GM23248 (cell line): ENCODE data around the gene CD59. TPM values are rescaled to one million over a fixed set of nuclear protein-coding genes. Genes with fewer than 3 reads are reported as not detected.

Source experiments
- DNase-seq: peaks from one replicate; pipeline ENCODE4 v3.0.0-alpha.2; 2015
- H2AFZ ChIP-seq: fragments of 200-600 bp; sonication (generic); 2 replicates; pipeline ENCODE4 v1.6.1; 2016; ENCODE audit warnings: antibody characterized with exemption
- H3F3A ChIP-seq: fragments of 200-600 bp; sonication (generic); 2 replicates; pipeline ENCODE4 v1.6.1; 2016; ENCODE audit warnings: mild to moderate bottlenecking, antibody characterized with exemption, mixed run types; ENCODE audit not compliant: insufficient read depth
- H3K27ac ChIP-seq: fragments of 200-600 bp; sonication (generic); 2 replicates; pipeline ENCODE4 v1.5.1; 2016; ENCODE audit warnings: mild to moderate bottlenecking
- H3K27me3 ChIP-seq: fragments of 200-600 bp; sonication (generic); replicated peaks from 2 replicates; pipeline ENCODE4 v1.6.1; 2016; ENCODE audit warnings: mild to moderate bottlenecking; ENCODE audit not compliant: insufficient read depth
- H3K36me3 ChIP-seq: fragments of 200-600 bp; sonication (generic); 2 replicates; pipeline ENCODE4 v1.6.1; 2016; ENCODE audit warnings: low read depth, mild to moderate bottlenecking
- H3K4me1 ChIP-seq: fragments of 200-600 bp; sonication (generic); 2 replicates; pipeline ENCODE4 v1.6.1; 2016; ENCODE audit warnings: mild to moderate bottlenecking; ENCODE audit not compliant: insufficient read depth
- H3K4me2 ChIP-seq: fragments of 200-600 bp; sonication (generic); one replicate; pipeline ENCODE4 v1.6.1; 2016; ENCODE audit warnings: mild to moderate bottlenecking; ENCODE audit not compliant: unreplicated experiment
- H3K4me3 ChIP-seq: fragments of 200-600 bp; sonication (generic); 2 replicates; pipeline ENCODE4 v1.5.1; 2016; ENCODE audit warnings: mild to moderate bottlenecking
- H3K79me2 ChIP-seq: fragments of 200-600 bp; sonication (generic); 2 replicates; pipeline ENCODE4 v1.6.1; 2016; ENCODE audit warnings: mild to moderate bottlenecking; ENCODE audit not compliant: insufficient read depth
- H3K9ac ChIP-seq: fragments of 200-600 bp; sonication (generic); 2 replicates; pipeline ENCODE4 v1.6.1; 2016; ENCODE audit warnings: mild to moderate bottlenecking
- H3K9me2 ChIP-seq: fragments of 200-600 bp; sonication (generic); 2 replicates; pipeline ENCODE4 v1.6.1; 2016; ENCODE audit warnings: mixed run types, mild to moderate bottlenecking, moderate library complexity; ENCODE audit not compliant: insufficient read depth
- H3K9me3 ChIP-seq: fragments of 200-600 bp; sonication (generic); one replicate; pipeline ENCODE4 v1.6.1; 2017; ENCODE audit warnings: low read depth
- H4K20me1 ChIP-seq: fragments of 200-600 bp; sonication (generic); 2 replicates; pipeline ENCODE4 v1.6.0; 2016; ENCODE audit not compliant: insufficient read depth
- EZH2 ChIP-seq: fragments of 200-600 bp; sonication (generic); IDR thresholded peaks from 2 replicates; pipeline ENCODE4 v1.6.1; 2018; ENCODE audit warnings: antibody characterized with exemption, mild to moderate bottlenecking; ENCODE audit not compliant: insufficient read depth, poor library complexity, severe bottlenecking
- EZH2phosphoT487 ChIP-seq: fragments of 200-600 bp; sonication (generic); IDR thresholded peaks from 2 replicates; pipeline ENCODE4 v1.6.1; 2018; ENCODE audit warnings: antibody characterized with exemption, moderate library complexity, mild to moderate bottlenecking, low read depth; ENCODE audit not compliant: insufficient read depth
- WGBS, 2 experiments: methylation state at CpG; one replicate each; pipeline ENCODE4 v1.1.6; 2015 to 2017; ENCODE audit warnings: low lambda C conversion rate in 2 of 2, low coverage in 1 of 2; ENCODE audit errors: missing lambda C conversion rate in 2 of 2; 5-methylcytosine and 5-hydroxymethylcytosine counted together
- in situ Hi-C: fragments of 300-500 bp; cut with MboI; formaldehyde crosslinking; loops from 2 replicates; pipeline ENCODE4 v1.15.0; 2020
- polyA plus RNA-seq: library from polyadenylated mRNA; unstranded; fragments of >200 nt; fragmentation: Nextera tagmentation; extraction: Ambion mirVana; gene quantifications from 2 replicates; pipeline ENCODE4 v1.2.1, GENCODE V29; 2016
- total RNA-seq: library from RNA; depleted of rRNA; stranded (reverse); fragments of >200 nt; shearing (Covaris generic); gene quantifications from 2 replicates; pipeline ENCODE4 v1.2.3, GENCODE V29; 2014

Gene CD59
- total and polyA plus RNA-seq, 2 experiments from 2014 or later = 1,314 to 2,015 TPM

DNA sequence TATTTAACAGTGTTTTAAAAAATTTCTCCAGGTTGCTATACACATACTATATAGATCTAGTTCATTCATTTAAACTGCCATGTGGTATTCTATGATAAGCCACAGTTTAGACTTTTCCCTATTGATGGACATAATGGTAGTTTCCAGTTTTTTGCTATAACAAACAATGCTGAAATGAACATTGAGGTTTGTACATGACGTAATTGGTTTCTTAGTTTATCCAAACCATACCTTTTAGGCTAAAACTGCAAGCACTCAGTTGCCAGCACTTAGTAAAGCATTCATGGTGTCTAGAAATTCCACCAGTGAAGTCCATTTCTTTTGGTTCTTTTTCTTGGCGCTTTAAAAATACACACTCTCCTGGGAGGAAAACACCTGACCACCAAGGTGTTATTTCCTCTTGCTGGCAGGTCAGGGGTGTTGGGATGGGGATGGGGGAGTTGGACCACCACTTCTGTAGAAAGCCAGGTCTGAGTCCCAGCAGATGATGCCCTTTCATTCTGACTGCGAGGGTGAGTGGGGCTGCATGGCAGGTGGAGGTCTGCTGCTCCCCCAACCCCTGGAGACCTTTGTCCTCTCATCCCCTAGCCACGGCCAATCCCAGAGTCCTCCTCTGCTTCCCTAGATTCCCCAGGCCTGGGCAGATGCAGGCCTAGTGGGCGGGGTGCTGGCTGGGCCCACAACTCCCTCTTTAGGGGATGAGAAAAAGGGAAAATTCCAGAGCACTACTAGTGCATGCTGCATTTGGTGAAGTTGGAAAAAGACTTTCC, 76.7 kb downstream of the CD59 start:
- in situ Hi-C loops = no loop called here
- Histone ChIP-seq H2AFZ (no peak overlapping the region), H3K4me3 (no peak overlapping the region), H3F3A (peaks cover 10% of the 10 kb centered on the region; the same call in 1 of the 2 replicates), H3K36me3 (peaks cover 8% of the 10 kb centered on the region; the same call in 1 of the 2 replicates), H3K4me2 (no peak overlapping the region), H3K4me1 (no peaks in the 10 kb centered on the region), H3K9me3 (no peaks in the 10 kb centered on the region), H3K9me2 (no peaks in the 10 kb centered on the region), H4K20me1 (no peaks in the 10 kb centered on the region), H3K9ac (no peak overlapping the region), H3K27me3 (no peaks in the 10 kb centered on the region), H3K27ac (no peak overlapping the region), H3K79me2 (no peaks in the 10 kb centered on the region)
- TF ChIP-seq EZH2 (no peak), EZH2phosphoT487 (no peak)
- DNase-seq = no peak
- WGBS, 2 experiments = 89 to 93% methylated on average over 5 of the region's 5 CpGs

DNA sequence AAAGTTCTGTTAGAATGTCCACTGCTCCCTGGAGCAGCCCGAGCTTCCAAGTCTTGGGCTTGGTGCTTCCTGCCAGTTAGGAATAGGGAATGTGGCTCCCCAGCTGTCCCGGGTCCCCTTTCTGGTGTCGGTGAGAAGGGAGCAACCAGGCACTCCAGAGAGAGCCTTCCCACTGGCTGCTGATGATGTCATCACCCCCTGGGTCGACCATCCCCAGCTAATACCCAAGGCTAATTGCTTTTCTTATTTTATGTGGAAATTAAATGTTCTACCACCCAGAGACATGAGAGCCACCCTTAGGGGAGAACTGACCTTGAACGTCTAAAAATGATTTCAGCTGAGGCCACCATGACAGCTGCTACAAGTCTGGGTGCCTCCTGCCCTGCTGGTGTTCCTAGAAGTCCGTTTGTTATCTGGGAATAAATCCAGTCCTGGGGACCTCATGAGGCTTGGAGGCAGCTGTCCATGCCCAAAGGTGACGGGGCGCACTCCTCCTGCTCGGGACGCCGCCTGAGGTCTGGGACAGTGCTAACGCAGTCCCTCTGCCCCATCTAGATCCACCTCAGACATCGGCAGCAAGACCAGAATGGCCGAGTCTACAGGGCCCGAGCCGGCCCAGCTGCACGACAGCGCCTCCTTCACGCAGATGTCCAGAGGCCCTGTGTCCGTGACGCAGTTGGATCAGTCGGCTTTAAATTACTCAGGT, 77.9 kb downstream of the CD59 start:
- H3K9ac ChIP-seq = no peak overlapping the region
- no peaks in the 10 kb centered on the region for H4K20me1 ChIP-seq
- peaks cover 10% of the 10 kb centered on the region; the same call in 1 of the 2 replicates for H3F3A ChIP-seq
- H3K27me3 ChIP-seq = no peaks in the 10 kb centered on the region
- H3K4me1 ChIP-seq = no peaks in the 10 kb centered on the region
- no peak overlapping the region for H3K4me3 ChIP-seq
- H3K9me3 ChIP-seq = no peaks in the 10 kb centered on the region
- H3K4me2 ChIP-seq = no peak overlapping the region
- no peaks in the 10 kb centered on the region for H3K9me2 ChIP-seq
- H3K27ac ChIP-seq = no peak overlapping the region
- TF ChIP-seq EZH2 = no peak
- no peak for TF ChIP-seq EZH2phosphoT487
- WGBS, 2 experiments = 90% methylated on average over 20 to 22 of the region's 22 CpGs
- peaks cover 8% of the 10 kb centered on the region; the same call in 1 of the 2 replicates for H3K36me3 ChIP-seq
- in situ Hi-C loops = no loop called here
- H2AFZ ChIP-seq = no peak overlapping the region
- DNase-seq = no peak
- H3K79me2 ChIP-seq = no peaks in the 10 kb centered on the region

DNA sequence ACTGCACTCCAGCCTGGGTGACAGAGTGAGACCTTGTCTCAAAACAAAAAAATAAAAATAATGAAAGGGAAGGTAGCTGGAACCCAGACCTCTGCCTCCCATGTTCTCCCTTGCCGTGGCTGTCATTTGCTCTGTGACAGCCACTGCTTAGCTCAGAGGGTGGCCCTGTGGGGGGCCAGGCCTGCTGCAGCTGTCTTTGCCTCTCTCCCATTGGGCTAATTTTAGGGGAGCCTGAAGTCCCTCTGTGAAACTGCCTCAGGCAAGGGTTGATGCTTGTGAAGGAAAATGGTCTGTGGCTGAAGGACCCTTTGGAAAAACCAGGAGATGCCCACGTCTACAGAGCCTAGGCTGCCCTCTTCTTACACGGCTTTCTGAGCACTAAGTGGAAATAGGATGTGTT, 78.5 kb downstream of the CD59 start:
- H4K20me1 ChIP-seq = no peaks in the 10 kb centered on the region
- no peak overlapping the region for H3K4me3 ChIP-seq
- H3K9me3 ChIP-seq = no peaks in the 10 kb centered on the region
- no peak overlapping the region for H3K4me2 ChIP-seq
- WGBS, 2 experiments = 86 to 93% methylated on average over 3 of the region's 3 CpGs
- TF ChIP-seq EZH2phosphoT487 = no peak
- no peak for TF ChIP-seq EZH2
- H3F3A ChIP-seq = peaks cover 8% of the 10 kb centered on the region; the same call in 1 of the 2 replicates
- H3K79me2 ChIP-seq = no peaks in the 10 kb centered on the region
- in situ Hi-C loops = no loop called here
- H3K9ac ChIP-seq = no peak overlapping the region
- H3K4me1 ChIP-seq = no peaks in the 10 kb centered on the region
- no peak for DNase-seq
- H3K36me3 ChIP-seq = peaks cover 8% of the 10 kb centered on the region; the same call in 1 of the 2 replicates
- no peak overlapping the region for H3K27ac ChIP-seq
- no peaks in the 10 kb centered on the region for H3K27me3 ChIP-seq
- H3K9me2 ChIP-seq = no peaks in the 10 kb centered on the region
- no peak overlapping the region for H2AFZ ChIP-seq

DNA sequence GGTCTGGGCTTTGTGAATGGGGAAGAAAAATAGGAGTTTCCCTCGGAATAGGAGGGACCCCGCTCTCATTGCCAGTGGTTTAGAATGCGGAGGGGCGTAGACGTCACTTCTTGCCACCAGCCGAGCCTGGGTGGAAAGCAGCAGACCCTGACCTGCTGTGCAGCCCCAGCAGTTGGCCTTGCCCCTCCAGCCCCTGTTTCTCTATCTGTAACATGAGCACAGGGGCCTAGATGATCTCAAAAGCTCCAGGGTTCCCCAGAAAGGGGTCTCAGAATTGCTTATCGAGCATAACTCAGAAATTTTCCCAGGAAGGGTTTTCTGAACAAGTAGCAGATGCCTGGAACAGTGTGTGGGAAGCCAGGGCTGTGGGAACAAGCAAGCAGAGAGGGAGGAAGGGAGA, 79.5 kb downstream of the CD59 start:
- in situ Hi-C loops = no loop called here
- Histone ChIP-seq H2AFZ (no peak overlapping the region), H3K9ac (no peak overlapping the region), H4K20me1 (no peaks in the 10 kb centered on the region), H3K27me3 (no peaks in the 10 kb centered on the region), H3K36me3 (peaks cover 8% of the 10 kb centered on the region; the same call in 1 of the 2 replicates), H3K9me2 (no peaks in the 10 kb centered on the region), H3K79me2 (no peaks in the 10 kb centered on the region), H3K9me3 (no peaks in the 10 kb centered on the region), H3F3A (no peaks in the 10 kb centered on the region), H3K27ac (no peak overlapping the region), H3K4me3 (no peak overlapping the region), H3K4me2 (no peak overlapping the region), H3K4me1 (peaks cover 9% of the 10 kb centered on the region; the same call in 1 of the 2 replicates)
- WGBS, 2 experiments = 87 to 89% methylated on average over 7 of the region's 7 CpGs
- DNase-seq = no peak
- no peak for TF ChIP-seq EZH2phosphoT487
- TF ChIP-seq EZH2 = no peak
